H9 (cell line): ENCODE results near the gene USP3. TPM values are rescaled to one million over a fixed set of nuclear protein-coding genes. Genes with fewer than 3 reads are reported as not detected.

ENCODE experiments used
- DNase-seq: peaks from one replicate; pipeline ENCODE4 v3.0.0-alpha.2; 2017
- H2AFZ ChIP-seq: one replicate; pipeline ENCODE4 v1.6.1; 2013; ENCODE audit warnings: mild to moderate bottlenecking, low read length, control low read depth, moderate library complexity
- H2AK5ac ChIP-seq: 2 replicates; pipeline ENCODE4 v1.6.1; 2013; ENCODE audit warnings: low read length, control low read depth, mixed read lengths; ENCODE audit not compliant: insufficient read length
- H2BK120ac ChIP-seq: one replicate; pipeline ENCODE4 v1.6.1; 2013; ENCODE audit warnings: low read depth, mild to moderate bottlenecking, low read length, control low read depth, inconsistent platforms; ENCODE audit not compliant: poor library complexity, severe bottlenecking
- H2BK12ac ChIP-seq: 2 replicates; pipeline ENCODE4 v1.6.1; 2013; ENCODE audit warnings: low read length, control low read depth, mixed read lengths, low read depth; ENCODE audit not compliant: insufficient read length
- H2BK15ac ChIP-seq: 2 replicates; pipeline ENCODE4 v1.6.1; 2013; ENCODE audit warnings: low read depth, low read length, control low read depth
- H2BK20ac ChIP-seq: one replicate; pipeline ENCODE4 v1.6.1; 2013; ENCODE audit warnings: low read depth, mild to moderate bottlenecking, low read length, control low read depth, inconsistent platforms; ENCODE audit not compliant: poor library complexity, severe bottlenecking
- H2BK5ac ChIP-seq: 2 replicates; pipeline ENCODE4 v1.6.1; 2013; ENCODE audit warnings: low read length, control low read depth, mixed read lengths; ENCODE audit not compliant: insufficient read length
- H3K14ac ChIP-seq: 2 replicates; pipeline ENCODE4 v1.6.1; 2013; ENCODE audit warnings: low read length, control low read depth; ENCODE audit not compliant: insufficient read depth
- H3K18ac ChIP-seq: 2 replicates; pipeline ENCODE4 v1.6.1; 2013; ENCODE audit warnings: low read depth, mild to moderate bottlenecking, mixed read lengths, low read length, control low read depth; ENCODE audit not compliant: insufficient read length
- H3K23ac ChIP-seq: 2 replicates; pipeline ENCODE4 v1.6.1; 2013; ENCODE audit warnings: low read length, control low read depth, mixed read lengths, low read depth; ENCODE audit not compliant: insufficient read length
- H3K23me2 ChIP-seq: 2 replicates; pipeline ENCODE4 v1.6.1; 2013; ENCODE audit warnings: low read depth, mild to moderate bottlenecking, mixed read lengths, low read length, control low read depth; ENCODE audit not compliant: insufficient read length, poor library complexity, severe bottlenecking
- H3K27ac ChIP-seq: 2 replicates; pipeline ENCODE4 v1.5.1; 2013; ENCODE audit warnings: low read length, control low read depth, mixed read lengths, low read depth; ENCODE audit not compliant: insufficient read length
- H3K27me3 ChIP-seq: 2 replicates; pipeline ENCODE4 v1.6.1; 2013; ENCODE audit warnings: low read length, control low read depth, inconsistent platforms; ENCODE audit not compliant: insufficient read depth
- H3K4ac ChIP-seq: 2 replicates; pipeline ENCODE4 v1.6.1; 2013; ENCODE audit warnings: low read depth, mild to moderate bottlenecking, control low read depth, inconsistent platforms, low read length, moderate library complexity
- H3K4me1 ChIP-seq: 2 replicates; pipeline ENCODE4 v1.6.1; 2013; ENCODE audit warnings: low read length, control low read depth, inconsistent platforms; ENCODE audit not compliant: insufficient read depth
- H3K4me2 ChIP-seq: 2 replicates; pipeline ENCODE4 v1.6.1; 2013; ENCODE audit warnings: low read length, control low read depth, mixed read lengths; ENCODE audit not compliant: insufficient read length, insufficient read depth
- H3K56ac ChIP-seq: 2 replicates; pipeline ENCODE4 v1.6.1; 2013; ENCODE audit warnings: low read depth, mild to moderate bottlenecking, mixed read lengths, low read length, control low read depth; ENCODE audit not compliant: insufficient read length
- H3K79me1 ChIP-seq: 2 replicates; pipeline ENCODE4 v1.6.1; 2013; ENCODE audit warnings: low read depth, mild to moderate bottlenecking, moderate library complexity, low read length, control low read depth, inconsistent platforms; ENCODE audit not compliant: insufficient read depth, poor library complexity, severe bottlenecking
- H3K79me2 ChIP-seq: 2 replicates; pipeline ENCODE4 v1.6.1; 2013; ENCODE audit warnings: low read length, control low read depth, inconsistent platforms; ENCODE audit not compliant: insufficient read depth
- H3K9ac ChIP-seq: 2 replicates; pipeline ENCODE4 v1.6.1; 2013; ENCODE audit warnings: low read length, control low read depth, mixed read lengths; ENCODE audit not compliant: insufficient read length; ENCODE audit errors: extremely low read depth
- H3K9me3 ChIP-seq: one replicate; pipeline ENCODE4 v1.6.1; 2013; ENCODE audit warnings: low read depth, low read length, inconsistent platforms; ENCODE audit not compliant: control insufficient read depth
- H3T11ph ChIP-seq: one replicate; pipeline ENCODE4 v1.6.1; 2013; ENCODE audit warnings: mild to moderate bottlenecking, low read length, control low read depth, inconsistent platforms
- H4K20me1 ChIP-seq: one replicate; pipeline ENCODE4 v1.6.1; 2013; ENCODE audit not compliant: control insufficient read depth, insufficient read length, insufficient read depth
- H4K5ac ChIP-seq: 2 replicates; pipeline ENCODE4 v1.6.1; 2013; ENCODE audit warnings: low read depth, mild to moderate bottlenecking, mixed read lengths, low read length, control low read depth; ENCODE audit not compliant: insufficient read length
- H4K8ac ChIP-seq: replicated peaks from 2 replicates; pipeline ENCODE4 v1.6.1; 2013; ENCODE audit warnings: low read length, control low read depth, mixed read lengths, low read depth; ENCODE audit not compliant: insufficient read length
- H4K91ac ChIP-seq: 2 replicates; pipeline ENCODE4 v1.6.1; 2013; ENCODE audit warnings: low read depth, mild to moderate bottlenecking, moderate library complexity, mixed read lengths, low read length, control low read depth; ENCODE audit not compliant: insufficient read length
- H3K27ac Mint-ChIP-seq, 3 experiments: 2 replicates in 2 of 3; 3 replicates in 1 of 3; pipeline ENCODE4 v1.8.0; 2020 to 2021; ENCODE audit warnings: mixed read lengths in 3 of 3, mild to moderate bottlenecking in 1 of 3, moderate library complexity in 1 of 3
- H3K27me3 Mint-ChIP-seq: 2 replicates; pipeline ENCODE4 v1.8.0; 2021; ENCODE audit warnings: low read depth, mild to moderate bottlenecking, moderate library complexity, mixed read lengths
- H3K36me3 Mint-ChIP-seq, 3 experiments: 2 replicates in 2 of 3; 3 replicates in 1 of 3; pipeline ENCODE4 v1.8.0; 2020 to 2021; ENCODE audit warnings: low read depth in 3 of 3, mixed read lengths in 3 of 3; ENCODE audit not compliant: insufficient read depth in 1 of 3
- H3K4me1 Mint-ChIP-seq, 2 experiments: 2 replicates each; pipeline ENCODE4 v1.8.0; 2020; ENCODE audit warnings: mixed read lengths in 2 of 2
- H3K4me3 Mint-ChIP-seq, 2 experiments: 2 replicates in 1 of 2; 3 replicates in 1 of 2; pipeline ENCODE4 v1.8.0; 2020 to 2021; ENCODE audit warnings: mild to moderate bottlenecking in 2 of 2, mixed read lengths in 2 of 2, moderate library complexity in 1 of 2
- H3K9me3 Mint-ChIP-seq, 2 experiments: 2 replicates in 1 of 2; 3 replicates in 1 of 2; pipeline ENCODE4 v1.8.0; 2020; ENCODE audit warnings: mild to moderate bottlenecking in 2 of 2, mixed read lengths in 2 of 2, moderate library complexity in 1 of 2
- WGBS: extraction: QIAGEN DNeasy Blood & Tissue Kit; methylation state at CpG from one replicate; pipeline ENCODE4 v1.1.7; 2013; ENCODE audit warnings: missing lambda C conversion rate, low lambda C conversion rate, mixed read lengths; ENCODE audit not compliant: insufficient read length; ENCODE audit errors: extremely low coverage; 5-methylcytosine and 5-hydroxymethylcytosine counted together
- total RNA-seq: library from RNA; stranded (reverse); gene quantifications from 2 replicates; pipeline ENCODE4 v1.2.1, GENCODE V29; 2021
- TF ChIP-seq, protein P1 (sequence below): fragments of 200-600 bp; sonication (generic); conservative IDR thresholded peaks from 3 replicates; pipeline ENCODE4 v1.8.0; 2021; ENCODE audit warnings: antibody characterized with exemption, mild to moderate bottlenecking

USP3 gene
- total RNA-seq, 1 experiment from 2014 or later: 14.2 TPM

GRCh38 chr15:63458794-63459395 is 45.5 kb upstream of the USP3 start:
- no peak overlapping the region for H3K14ac ChIP-seq
- H3K4me3 Mint-ChIP-seq: no peak overlapping the region

More at GRCh38 chr15:63458794-63459395, 45.5 kb upstream of the USP3 start:
- Histone ChIP-seq H3K4ac (no peak overlapping the region), H4K5ac (no peak overlapping the region), H3K9ac (no peak overlapping the region), H3K23me2 (no peaks in the 10 kb centered on the region), H2AFZ (no peak overlapping the region), H3K79me1 (no peaks in the 10 kb centered on the region), H2BK15ac (no peak overlapping the region), H3K23ac (no peak overlapping the region), H2AK5ac (no peak overlapping the region), H2BK12ac (no peak overlapping the region), H4K91ac (no peak overlapping the region), H3K79me2 (no peaks in the 10 kb centered on the region), H3K9me3 (no peaks in the 10 kb centered on the region), H4K20me1 (no peaks in the 10 kb centered on the region), H2BK120ac (no peak overlapping the region), H3K27ac (no peak overlapping the region), H3K4me2 (no peak overlapping the region), H3T11ph (no peak overlapping the region), H3K27me3 (no peaks in the 10 kb centered on the region; the same call in 1 of the 2 replicates), H3K56ac (no peak overlapping the region), H4K8ac (no peak overlapping the region), H3K18ac (no peak overlapping the region), H2BK20ac (no peak overlapping the region), H2BK5ac (no peak overlapping the region), H3K4me1 (no peaks in the 10 kb centered on the region)
- WGBS: no CpG with 5 or more reads among the region's 36 CpGs
- TF ChIP-seq, protein P1, sequence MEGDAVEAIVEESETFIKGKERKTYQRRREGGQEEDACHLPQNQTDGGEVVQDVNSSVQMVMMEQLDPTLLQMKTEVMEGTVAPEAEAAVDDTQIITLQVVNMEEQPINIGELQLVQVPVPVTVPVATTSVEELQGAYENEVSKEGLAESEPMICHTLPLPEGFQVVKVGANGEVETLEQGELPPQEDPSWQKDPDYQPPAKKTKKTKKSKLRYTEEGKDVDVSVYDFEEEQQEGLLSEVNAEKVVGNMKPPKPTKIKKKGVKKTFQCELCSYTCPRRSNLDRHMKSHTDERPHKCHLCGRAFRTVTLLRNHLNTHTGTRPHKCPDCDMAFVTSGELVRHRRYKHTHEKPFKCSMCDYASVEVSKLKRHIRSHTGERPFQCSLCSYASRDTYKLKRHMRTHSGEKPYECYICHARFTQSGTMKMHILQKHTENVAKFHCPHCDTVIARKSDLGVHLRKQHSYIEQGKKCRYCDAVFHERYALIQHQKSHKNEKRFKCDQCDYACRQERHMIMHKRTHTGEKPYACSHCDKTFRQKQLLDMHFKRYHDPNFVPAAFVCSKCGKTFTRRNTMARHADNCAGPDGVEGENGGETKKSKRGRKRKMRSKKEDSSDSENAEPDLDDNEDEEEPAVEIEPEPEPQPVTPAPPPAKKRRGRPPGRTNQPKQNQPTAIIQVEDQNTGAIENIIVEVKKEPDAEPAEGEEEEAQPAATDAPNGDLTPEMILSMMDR: no peak
- no peak overlapping the region for H3K27ac Mint-ChIP-seq
- H3K4me1 Mint-ChIP-seq: peaks cover 18 to 19% of the 10 kb centered on the region in 2 experiments
- H3K9me3 Mint-ChIP-seq: peaks cover 19 to 22% of the 10 kb centered on the region in 2 experiments
- H3K27me3 Mint-ChIP-seq: peaks cover 15% of the 10 kb centered on the region
- H3K36me3 Mint-ChIP-seq: peaks cover 6 to 22% (median 7%) of the 10 kb centered on the region in 3 experiments
- DNase-seq: no peak
